Adrenal gland (tissue), 12 donors: ENCODE results near the gene KRTAP12-4. TPM values are rescaled to one million over a fixed set of nuclear protein-coding genes. Genes with fewer than 3 reads are reported as not detected.
"Not testable (repeated sequence)": the region's sequence is repeated elsewhere in the genome, so short reads cannot be mapped to it uniquely, and the experiment has no call there.

Source experiments
- DNase-seq, 7 donors: peaks; one replicate each; pipeline ENCODE4 v3.0.0-alpha.2; 2019 to 2020
- H3K27ac ChIP-seq, 5 donors: fragments of 200-600 bp; sonication (generic) in 4 of 5; 1 replicate in 3 of 5; 2 replicates in 2 of 5; pipeline versions ENCODE4 v1.5.1 to v1.8.0; 2016 to 2020; ENCODE audit warnings: mild to moderate bottlenecking in 1 of 5
- H3K27me3 ChIP-seq: fragments of 200-600 bp; 2 replicates; pipeline ENCODE4 v1.8.0; 2021
- H3K36me3 ChIP-seq, 2 donors: fragments of 200-600 bp; replicated peaks in 1 of 2; 1 replicate in 1 of 2; 2 replicates in 1 of 2; pipeline versions ENCODE4 v1.5.1 to v1.8.0; 2018 to 2022
- H3K4me1 ChIP-seq, 2 donors: fragments of 200-600 bp; replicated peaks in 1 of 2; 1 replicate in 1 of 2; 2 replicates in 1 of 2; pipeline versions ENCODE4 v1.5.1 to v1.8.0; 2018 to 2021
- H3K4me3 ChIP-seq, 4 donors: fragments of 200-600 bp; sonication (generic) in 3 of 4; one replicate each; pipeline ENCODE4 v1.5.1; 2016 to 2018
- H3K9me3 ChIP-seq, 3 donors: fragments of 200-600 bp; sonication (generic) in 1 of 3; replicated peaks in 1 of 3; 1 replicate in 2 of 3; 2 replicates in 1 of 3; pipeline versions ENCODE4 v1.5.1 to v1.8.0; 2016 to 2021
- CTCF ChIP-seq, 6 experiments: fragments of 450-650 bp in 4 of 6; fragments of 200-600 bp in 2 of 6; sonication (generic) in 1 of 6; IDR thresholded peaks; 1 replicate in 5 of 6; 2 replicates in 1 of 6; pipeline versions ENCODE4 v1.5.1 to v1.8.0; 2016 to 2021; ENCODE audit warnings: antibody characterized with exemption in 6 of 6, mild to moderate bottlenecking in 2 of 6, moderate library complexity in 1 of 6
- POLR2A ChIP-seq, 2 donors: fragments of 450-650 bp; IDR thresholded peaks; one replicate each; pipeline ENCODE4 v1.6.1; 2017; ENCODE audit warnings: antibody characterized with exemption in 2 of 2, mild to moderate bottlenecking in 2 of 2, moderate library complexity in 1 of 2
- WGBS, 4 donors: extraction: QIAGEN DNeasy Blood & Tissue Kit in 2 of 4; methylation state at CpG; one replicate each; pipeline versions ENCODE4 v1.1.5 to v1.1.7; 2013 to 2017; 5-methylcytosine and 5-hydroxymethylcytosine counted together
- intact Hi-C, 2 donors: fragments of 100-400 bp; cut with DNase I; formaldehyde crosslinking; loops; one replicate each; pipeline versions ENCODE4 v1.14.1 to v1.15.0; 2022 to 2023
- polyA plus RNA-seq, 3 donors: library from polyadenylated mRNA; stranded (reverse); fragments of 200-250 nt in 2 of 3; fragments of 350-450 nt in 1 of 3; fragmentation: Illumina TruSeq in 1 of 3; extraction: RNeasy Lipid Tissue Mini Kit (QIAGEN cat#74804) in 1 of 3; gene quantifications; one replicate each; pipeline ENCODE4 v1.2.3, GENCODE V29; 2013 to 2014
- total RNA-seq, 9 donors: library from RNA; depleted of rRNA in 4 of 9; stranded (reverse); fragments of >200 nt in 4 of 9; fragments of 120-200 nt in 1 of 9; fragmentation: NEBNext Ultra II Directional in 1 of 9; extraction: Animal tissue kit (Norgen Biotek cat#: 25700) in 1 of 9; gene quantifications; one replicate each; pipeline versions ENCODE4 v1.1.0 to v1.2.4, GENCODE V29; 2013 to 2023
- donor health status: healthy with polysubstance abuse.
- donor health status: Bipolar disorder and iron deficiency.
- donor health status: DM: yes; HTN: yes; CAD: no.
- donor health status: DM: no; HTN: no; CAD: no.
- donor health status: DM: no; HTN: no; CAD: no.
- donor health status: DM: yes; HTN: yes; CAD: no.

The KRTAP12-4 gene
- total and polyA plus RNA-seq, 12 donors, result not detected

- no peak for DNase-seq
- WGBS, 4 donors, result 67 to 79% (median 68%) methylated on average over 1 of the region's 1 CpG
- intact Hi-C loops, result no loop called here
- Histone ChIP-seq H3K4me3 (no peak overlapping the region), H3K27ac (no peak overlapping the region), H3K9me3 (no peaks in the 10 kb centered on the region), H3K27me3 (no peaks in the 10 kb centered on the region), H3K36me3 (no peaks in the 10 kb centered on the region), H3K4me1 (no peaks in the 10 kb centered on the region)
- no peak for TF ChIP-seq CTCF (IDR thresholded peaks at IDR 0.05)
- no peak for TF ChIP-seq POLR2A (IDR thresholded peaks at IDR 0.05)
Measured at GRCh38 chr21:44667612-44668011, 13.2 kb upstream of the KRTAP12-4 start.

- 53 to 83% (median 68%) methylated on average over 8 to 19 of the region's 19 CpGs for WGBS, 4 donors
- intact Hi-C loops, result no loop called here
- no peak for TF ChIP-seq CTCF (IDR thresholded peaks at IDR 0.05)
- TF ChIP-seq POLR2A (IDR thresholded peaks at IDR 0.05), result no peak
- H3K27me3 ChIP-seq, result no peaks in the 10 kb centered on the region
- no peak within 1 kb of the TSS for H3K4me3 ChIP-seq
- H3K27ac ChIP-seq, result no peak within 1 kb of the TSS
- no peaks in the 10 kb centered on the region for H3K9me3 ChIP-seq
- DNase-seq, result no peak
- H3K4me1 ChIP-seq, result no peaks in the 10 kb centered on the region
- H3K36me3 ChIP-seq, result no peaks in the 10 kb centered on the region
Measured at GRCh38 chr21:44666401-44667320, 12.2 kb upstream of the KRTAP12-4 start, which contains the start of gene KRTAP12-2. Gene KRTAP12-2, minus strand, starts transcription at chr21:44666927. Its CDS starts 41 bp downstream, at chr21:44666886.

- TF ChIP-seq POLR2A (IDR thresholded peaks at IDR 0.05) (no peak), CTCF (IDR thresholded peaks at IDR 0.05) (no peak)
Measured at GRCh38 chr21:44664691-44665090, 10.2 kb upstream of the KRTAP12-4 start.

GRCh38 chr21:44661567-44661966 is 7.1 kb upstream of the KRTAP12-4 start:
- H3K36me3 ChIP-seq, H3K27me3 ChIP-seq, H3K27ac ChIP-seq, H3K9me3 ChIP-seq, intact Hi-C loops, H3K4me3 ChIP-seq, H3K4me1 ChIP-seq: not testable (repeated sequence)
- DNase-seq, result peak in 1 of 7 donors; percentile 3
- WGBS, 4 donors, result 37 to 55% (median 44%) methylated on average over 7 of the region's 7 CpGs

More at GRCh38 chr21:44664691-44665090, 10.2 kb upstream of the KRTAP12-4 start:
- DNase-seq, result peak in 1 of 7 donors; percentile 23
- H3K27me3 ChIP-seq, result no peaks in the 10 kb centered on the region
- H3K9me3 ChIP-seq, result no peaks in the 10 kb centered on the region
- H3K27ac ChIP-seq, result no peak overlapping the region
- H3K4me1 ChIP-seq, result no peaks in the 10 kb centered on the region
- intact Hi-C loops, result no loop called here
- H3K36me3 ChIP-seq, result no peaks in the 10 kb centered on the region
- no peak overlapping the region for H3K4me3 ChIP-seq
- 73 to 79% (median 76%) methylated on average over 4 to 5 of the region's 5 CpGs for WGBS, 4 donors
